IMR-90 (cell line): Measurements from ENCODE around the gene BTRC.

Source experiments
- BHLHE40 ChIP-seq: fragments of 150-350 bp; IDR thresholded peaks from 2 replicates; pipeline ENCODE4 v1.6.1; 2016; ENCODE audit warnings: mild to moderate bottlenecking, low read depth, low read length
- CEBPB ChIP-seq: IDR thresholded peaks from 2 replicates; pipeline ENCODE4 v1.6.1; 2012; ENCODE audit warnings: low read depth, low read length, improper control_type of control experiment
- CHD1 ChIP-seq: IDR thresholded peaks from 2 replicates; pipeline ENCODE4 v1.6.1; 2012; ENCODE audit warnings: low read depth, low read length, improper control_type of control experiment
- ELK1 ChIP-seq: fragments of 150-350 bp; IDR thresholded peaks from 2 replicates; pipeline ENCODE4 v1.6.1; 2016; ENCODE audit warnings: low read depth, mild to moderate bottlenecking, low read length, moderate library complexity, borderline replicate concordance
- FOS ChIP-seq: fragments of 150-350 bp; IDR thresholded peaks from 2 replicates; pipeline ENCODE4 v1.6.1; 2016; ENCODE audit warnings: low read depth, low read length
- MAFK ChIP-seq: IDR thresholded peaks from 2 replicates; pipeline ENCODE4 v1.6.1; 2012; ENCODE audit warnings: low read depth, low read length, improper control_type of control experiment
- MAZ ChIP-seq: IDR thresholded peaks from 2 replicates; pipeline ENCODE4 v1.6.1; 2012; ENCODE audit warnings: low read depth, mild to moderate bottlenecking, low read length, improper control_type of control experiment, moderate library complexity, borderline replicate concordance
- MXI1 ChIP-seq: IDR thresholded peaks from 2 replicates; pipeline ENCODE4 v1.6.1; 2012; ENCODE audit warnings: low read depth, mild to moderate bottlenecking, low read length, moderate library complexity, borderline replicate concordance
- POLR2A ChIP-seq: IDR thresholded peaks from 2 replicates; pipeline ENCODE4 v1.6.1; 2012; ENCODE audit warnings: mild to moderate bottlenecking, low read depth, low read length
- RAD21 ChIP-seq: IDR thresholded peaks from 2 replicates; pipeline ENCODE4 v1.6.1; 2012; ENCODE audit warnings: low read length, improper control_type of control experiment
- RCOR1 ChIP-seq: IDR thresholded peaks from 2 replicates; pipeline ENCODE4 v1.6.1; 2012; ENCODE audit warnings: mild to moderate bottlenecking, low read length, improper control_type of control experiment; ENCODE audit not compliant: insufficient replicate concordance
- RFX5 ChIP-seq: IDR thresholded peaks from 2 replicates; pipeline ENCODE4 v1.8.0; 2012; ENCODE audit warnings: low read depth, mild to moderate bottlenecking, low read length, moderate library complexity
- TF ChIP-seq, protein P1 (sequence below): conservative IDR thresholded peaks from 2 replicates; pipeline ENCODE4 v1.5.1; 2012; ENCODE audit warnings: mild to moderate bottlenecking, low read depth, low read length, improper control_type of control experiment
- TF ChIP-seq, protein P2 (sequence below): fragments of 150-350 bp; IDR thresholded peaks from 2 replicates; pipeline ENCODE4 v1.6.1; 2017; ENCODE audit warnings: mild to moderate bottlenecking, antibody characterized with exemption, low read length, low read depth

DNA sequence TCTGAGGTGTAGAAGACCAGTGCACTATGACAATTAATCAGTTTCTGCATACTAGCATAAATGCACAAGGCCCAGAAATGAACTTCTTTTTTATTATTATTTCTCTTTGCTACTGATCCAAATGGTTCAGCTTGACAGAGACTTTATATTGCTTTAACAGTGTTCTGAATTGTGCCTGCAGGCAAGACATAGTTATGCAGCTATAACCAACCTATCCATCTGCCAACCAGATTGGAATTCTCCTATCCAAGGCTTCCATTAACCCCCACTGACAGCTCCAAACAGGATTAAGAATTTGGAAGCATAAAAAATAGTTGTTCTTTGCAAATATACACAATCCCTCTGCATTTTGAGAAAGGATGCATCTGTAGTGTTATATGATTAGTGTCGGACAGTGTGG lies 98.2 kb downstream of the BTRC start:
- TF ChIP-seq BHLHE40 (no peak), CHD1 (no peak), RAD21 (no peak), MAFK (no peak), POLR2A (no peak), MAZ (no peak), MXI1 (no peak), CEBPB (no peak), RCOR1 (no peak), RFX5 (no peak), ELK1 (no peak), FOS (no peak)
- TF ChIP-seq, protein P1, sequence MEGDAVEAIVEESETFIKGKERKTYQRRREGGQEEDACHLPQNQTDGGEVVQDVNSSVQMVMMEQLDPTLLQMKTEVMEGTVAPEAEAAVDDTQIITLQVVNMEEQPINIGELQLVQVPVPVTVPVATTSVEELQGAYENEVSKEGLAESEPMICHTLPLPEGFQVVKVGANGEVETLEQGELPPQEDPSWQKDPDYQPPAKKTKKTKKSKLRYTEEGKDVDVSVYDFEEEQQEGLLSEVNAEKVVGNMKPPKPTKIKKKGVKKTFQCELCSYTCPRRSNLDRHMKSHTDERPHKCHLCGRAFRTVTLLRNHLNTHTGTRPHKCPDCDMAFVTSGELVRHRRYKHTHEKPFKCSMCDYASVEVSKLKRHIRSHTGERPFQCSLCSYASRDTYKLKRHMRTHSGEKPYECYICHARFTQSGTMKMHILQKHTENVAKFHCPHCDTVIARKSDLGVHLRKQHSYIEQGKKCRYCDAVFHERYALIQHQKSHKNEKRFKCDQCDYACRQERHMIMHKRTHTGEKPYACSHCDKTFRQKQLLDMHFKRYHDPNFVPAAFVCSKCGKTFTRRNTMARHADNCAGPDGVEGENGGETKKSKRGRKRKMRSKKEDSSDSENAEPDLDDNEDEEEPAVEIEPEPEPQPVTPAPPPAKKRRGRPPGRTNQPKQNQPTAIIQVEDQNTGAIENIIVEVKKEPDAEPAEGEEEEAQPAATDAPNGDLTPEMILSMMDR: no peak
- TF ChIP-seq, protein P2, sequence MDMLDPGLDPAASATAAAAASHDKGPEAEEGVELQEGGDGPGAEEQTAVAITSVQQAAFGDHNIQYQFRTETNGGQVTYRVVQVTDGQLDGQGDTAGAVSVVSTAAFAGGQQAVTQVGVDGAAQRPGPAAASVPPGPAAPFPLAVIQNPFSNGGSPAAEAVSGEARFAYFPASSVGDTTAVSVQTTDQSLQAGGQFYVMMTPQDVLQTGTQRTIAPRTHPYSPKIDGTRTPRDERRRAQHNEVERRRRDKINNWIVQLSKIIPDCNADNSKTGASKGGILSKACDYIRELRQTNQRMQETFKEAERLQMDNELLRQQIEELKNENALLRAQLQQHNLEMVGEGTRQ: no peak
